GM21423 (cell line): ENCODE results near the gene PNLIPRP2.

ENCODE experiments used
- ATAC-seq: cut with Tn5 transposase; IDR thresholded peaks from one replicate; pipeline ENCODE4 v1.9.1; 2021; ENCODE audit warnings: mild to moderate bottlenecking, moderate library complexity; ENCODE audit not compliant: unreplicated experiment

The PNLIPRP2 gene

GRCh38 chr10:116612107-116612769 lies 8.5 kb upstream of the PNLIPRP2 start:
- no peak for ATAC-seq

GRCh38 chr10:116613471-116613870 lies 7.3 kb upstream of the PNLIPRP2 start:
- ATAC-seq, result no peak

- no peak for ATAC-seq
Observed at GRCh38 chr10:116614796-116615195, 6.0 kb upstream of the PNLIPRP2 start.

- ATAC-seq, result no peak
Observed at GRCh38 chr10:116615199-116615776, 5.5 kb upstream of the PNLIPRP2 start.

- ATAC-seq, result no peak
Observed at GRCh38 chr10:116621476-116621875, 723 bp downstream of the PNLIPRP2 start.

- ATAC-seq, result no peak
Observed at GRCh38 chr10:116621934-116622655, 1.3 kb downstream of the PNLIPRP2 start.

- no peak for ATAC-seq
Observed at GRCh38 chr10:116625845-116626244, 5.1 kb downstream of the PNLIPRP2 start.

- ATAC-seq, result no peak
Observed at GRCh38 chr10:116626815-116627214, 6.1 kb downstream of the PNLIPRP2 start.

GRCh38 chr10:116627386-116627933 lies 6.7 kb downstream of the PNLIPRP2 start:
- no peak for ATAC-seq

- no peak for ATAC-seq
Observed at GRCh38 chr10:116629340-116629739, 8.6 kb downstream of the PNLIPRP2 start.

GRCh38 chr10:116630020-116630419 lies 9.3 kb downstream of the PNLIPRP2 start:
- no peak for ATAC-seq

GRCh38 chr10:116631871-116632295 lies 11.1 kb downstream of the PNLIPRP2 start:
- ATAC-seq, result no peak

- ATAC-seq, result no peak
Observed at GRCh38 chr10:116632596-116633215, 12.0 kb downstream of the PNLIPRP2 start.

- no peak for ATAC-seq
Observed at GRCh38 chr10:116633216-116633600, 12.5 kb downstream of the PNLIPRP2 start.

- ATAC-seq, result no peak
Observed at GRCh38 chr10:116634126-116634975, 13.6 kb downstream of the PNLIPRP2 start.

GRCh38 chr10:116636385-116636784 lies 15.6 kb downstream of the PNLIPRP2 start:
- ATAC-seq, result no peak

- no peak for ATAC-seq
Observed at GRCh38 chr10:116636976-116637375, 16.2 kb downstream of the PNLIPRP2 start.

- no peak for ATAC-seq
Observed at GRCh38 chr10:116637830-116638229, 17.1 kb downstream of the PNLIPRP2 start.

- no peak for ATAC-seq
Observed at GRCh38 chr10:116646502-116646901, 25.7 kb downstream of the PNLIPRP2 start.

GRCh38 chr10:116648903-116649302 lies 28.1 kb downstream of the PNLIPRP2 start:
- no peak for ATAC-seq
